GM23338 (cell line): ENCODE results near the gene ACTR5. TPM values are rescaled to one million over a fixed set of nuclear protein-coding genes. Genes with fewer than 3 reads are reported as not detected.

Experiments used
- ATAC-seq: fragments of 200-7000 bp; cut with Tn5 transposase; 3 replicates; pipeline ENCODE4 v1.9.1; 2020
- DNase-seq: peaks from one replicate; pipeline ENCODE4 v3.0.0-alpha.2; 2015; ENCODE audit warnings: low spot score
- H2AFZ ChIP-seq: fragments of 200-600 bp; sonication (generic); 2 replicates; pipeline ENCODE4 v1.8.0; 2016; ENCODE audit warnings: antibody characterized with exemption, mild to moderate bottlenecking, moderate library complexity
- H3F3A ChIP-seq: fragments of 200-600 bp; sonication (generic); replicated peaks from 2 replicates; pipeline ENCODE4 v1.8.0; 2017; ENCODE audit warnings: antibody characterized with exemption, mixed run types, low read depth
- H3K27ac ChIP-seq: fragments of 200-600 bp; sonication (generic); 2 replicates; pipeline ENCODE4 v1.6.1; 2016; ENCODE audit warnings: low read depth
- H3K27me3 ChIP-seq: fragments of 200-600 bp; sonication (generic); 2 replicates; pipeline ENCODE4 v1.8.0; 2016; ENCODE audit warnings: mild to moderate bottlenecking, mixed run types, moderate library complexity; ENCODE audit not compliant: insufficient read depth
- H3K36me3 ChIP-seq: fragments of 200-600 bp; sonication (generic); 2 replicates; pipeline ENCODE4 v1.8.0; 2016; ENCODE audit warnings: mild to moderate bottlenecking; ENCODE audit not compliant: insufficient read depth
- H3K4me1 ChIP-seq: fragments of 200-600 bp; sonication (generic); 2 replicates; pipeline ENCODE4 v1.8.0; 2016; ENCODE audit warnings: mild to moderate bottlenecking, moderate library complexity; ENCODE audit not compliant: insufficient read depth
- H3K4me2 ChIP-seq: fragments of 200-600 bp; sonication (generic); 2 replicates; pipeline ENCODE4 v1.7.1; 2017; ENCODE audit warnings: mixed run types
- H3K4me3 ChIP-seq: fragments of 200-600 bp; sonication (generic); 2 replicates; pipeline ENCODE4 v1.6.1; 2016; ENCODE audit warnings: mixed run types
- H3K79me2 ChIP-seq: fragments of 200-600 bp; sonication (generic); replicated peaks from 2 replicates; pipeline ENCODE4 v1.8.0; 2017; ENCODE audit warnings: mild to moderate bottlenecking; ENCODE audit not compliant: insufficient read depth
- H3K9me2 ChIP-seq: fragments of 200-600 bp; sonication (generic); 2 replicates; pipeline ENCODE4 v1.8.0; 2017; ENCODE audit not compliant: insufficient read depth
- H4K20me1 ChIP-seq: fragments of 200-600 bp; sonication (generic); replicated peaks from 2 replicates; pipeline ENCODE4 v1.8.0; 2017; ENCODE audit warnings: mild to moderate bottlenecking; ENCODE audit not compliant: insufficient read depth
- H3K27ac Mint-ChIP-seq: 2 replicates; pipeline ENCODE4 v1.8.0; 2020; ENCODE audit warnings: inconsistent platforms, mild to moderate bottlenecking, moderate library complexity, mixed read lengths
- H3K27me3 Mint-ChIP-seq: 3 replicates; pipeline ENCODE4 v1.8.0; 2022; ENCODE audit warnings: low read depth, mild to moderate bottlenecking, moderate library complexity, mixed read lengths, inconsistent platforms; ENCODE audit not compliant: insufficient read depth, poor library complexity
- H3K36me3 Mint-ChIP-seq: 3 replicates; pipeline ENCODE4 v1.8.0; 2021; ENCODE audit warnings: low read depth, mild to moderate bottlenecking, inconsistent platforms, moderate library complexity, mixed read lengths
- H3K4me1 Mint-ChIP-seq: 3 replicates; pipeline ENCODE4 v1.8.0; 2020; ENCODE audit warnings: mild to moderate bottlenecking, inconsistent platforms, mixed read lengths
- H3K4me3 Mint-ChIP-seq: 3 replicates; pipeline ENCODE4 v1.8.0; 2021; ENCODE audit warnings: moderate library complexity, mild to moderate bottlenecking, inconsistent platforms, mixed read lengths
- H3K9me3 Mint-ChIP-seq: 3 replicates; pipeline ENCODE4 v1.8.0; 2020; ENCODE audit warnings: moderate library complexity, mild to moderate bottlenecking, inconsistent platforms, mixed read lengths
- CTCF ChIP-seq, 2 experiments: fragments of 200-600 bp in 1 of 2; sonication (generic) in 1 of 2; conservative IDR thresholded peaks; 2 replicates each; pipeline versions ENCODE4 v1.5.1 to v1.6.1; 2016 to 2017; ENCODE audit warnings: antibody characterized with exemption in 2 of 2, low read depth in 2 of 2, mild to moderate bottlenecking in 2 of 2, moderate library complexity in 1 of 2
- ETS1 ChIP-seq: IDR thresholded peaks from 2 replicates; pipeline ENCODE4 v1.6.1; 2016; ENCODE audit warnings: antibody characterized with exemption
- EZH2 ChIP-seq: fragments of 200-600 bp; sonication (generic); IDR thresholded peaks from one replicate; pipeline ENCODE4 v1.8.0; 2017; ENCODE audit warnings: antibody characterized with exemption, mild to moderate bottlenecking, low read depth; ENCODE audit not compliant: unreplicated experiment
- EZH2phosphoT487 ChIP-seq: fragments of 200-600 bp; sonication (generic); IDR thresholded peaks from one replicate; pipeline ENCODE4 v1.8.1; 2018; ENCODE audit warnings: antibody characterized with exemption; ENCODE audit not compliant: unreplicated experiment
- NANOG ChIP-seq: IDR thresholded peaks from 2 replicates; pipeline ENCODE4 v1.6.1; 2016; ENCODE audit warnings: antibody characterized with exemption, borderline replicate concordance
- REST ChIP-seq: IDR thresholded peaks from one replicate; pipeline ENCODE4 v1.6.1; 2018; ENCODE audit warnings: antibody characterized with exemption; ENCODE audit not compliant: unreplicated experiment
- STAT1 ChIP-seq: IDR thresholded peaks from one replicate; pipeline ENCODE4 v1.6.1; 2016; ENCODE audit warnings: antibody characterized with exemption; ENCODE audit not compliant: unreplicated experiment
- ZNF114 ChIP-seq: fragments of 250-450 bp; sonication (Bioruptor Pico); IDR thresholded peaks from 2 replicates; pipeline ENCODE4 v1.5.0; 2020; ENCODE audit warnings: mild to moderate bottlenecking, moderate library complexity
- ZNF462 ChIP-seq: fragments of 250-450 bp; sonication (Bioruptor Pico); IDR thresholded peaks from 2 replicates; pipeline ENCODE4 v1.5.0; 2020; ENCODE audit warnings: mild to moderate bottlenecking, moderate library complexity
- polyA plus RNA-seq: library from polyadenylated mRNA; unstranded; fragments of >200 nt; fragmentation: Nextera tagmentation; extraction: Ambion mirVana; gene quantifications from 2 replicates; pipeline ENCODE4 v1.2.1, GENCODE V29; 2016
- total RNA-seq: library from RNA; depleted of rRNA; stranded (reverse); fragments of >200 nt; shearing (Covaris generic); gene quantifications from 2 replicates; pipeline ENCODE4 v1.2.3, GENCODE V29; 2014

Gene ACTR5
- total and polyA plus RNA-seq, 2 experiments from 2014 or later: 8.4 to 21.8 TPM

- peak overlapping the region; percentile 74 for H3K4me3 Mint-ChIP-seq
- no peak overlapping the region for H3K27ac Mint-ChIP-seq
- no peaks in the 10 kb centered on the region for H3K79me2 ChIP-seq
Observed at GRCh38 chr20:38729767-38730166, 18.5 kb upstream of the ACTR5 start.

More at GRCh38 chr20:38729767-38730166, 18.5 kb upstream of the ACTR5 start:
- H3K4me1 ChIP-seq: peaks cover 43% of the 10 kb centered on the region
- H3K4me2 ChIP-seq: peak overlapping the region; percentile 83
- peaks cover 11% of the 10 kb centered on the region; the same call in 1 of the 2 replicates for H3F3A ChIP-seq
- H2AFZ ChIP-seq: no peak overlapping the region
- H3K27me3 ChIP-seq: peaks cover 99% of the 10 kb centered on the region
- peaks cover 13% of the 10 kb centered on the region for H3K9me3 Mint-ChIP-seq
- DNase-seq (no peak), ATAC-seq (no peak)
- H3K36me3 ChIP-seq: no peaks in the 10 kb centered on the region
- H3K4me3 ChIP-seq: peak overlapping the region; percentile 61
- TF ChIP-seq ETS1 (no peak), EZH2phosphoT487 (no peak), ZNF462 (CRISPR knock-in tag) (no peak), CTCF (conservative IDR thresholded peaks at IDR 0.05; ENCODE audit: low read depth in 2 of 2) (no peak), ZNF114 (CRISPR knock-in tag) (no peak), NANOG (no peak), STAT1 (no peak), EZH2 (no peak), REST (no peak)
- no peaks in the 10 kb centered on the region; the same call in 1 of the 2 replicates for H4K20me1 ChIP-seq
- peaks cover 47% of the 10 kb centered on the region for H3K4me1 Mint-ChIP-seq
- peaks cover 84% of the 10 kb centered on the region for H3K27me3 Mint-ChIP-seq
- no peaks in the 10 kb centered on the region for H3K9me2 ChIP-seq
- H3K36me3 Mint-ChIP-seq: no peaks in the 10 kb centered on the region; the same call in 2 of the 3 replicates
- no peak overlapping the region for H3K27ac ChIP-seq
